K562 (cell line): ENCODE measurements around the gene RALGPS1. TPM values are rescaled to one million over a fixed set of nuclear protein-coding genes. Genes with fewer than 3 reads are reported as not detected.
A peak's percentile ranks its signal among the peaks of the same experiment; 100 is the strongest.

Source experiments
- CBX5 ChIP-seq: IDR thresholded peaks from 2 replicates; pipeline ENCODE4 v1.6.1; 2014; ENCODE audit warnings: low read depth, borderline replicate concordance
- CHD2 ChIP-seq: IDR thresholded peaks from 2 replicates; pipeline ENCODE4 v1.6.1; 2011; ENCODE audit warnings: low read depth, low read length
- CREM ChIP-seq: IDR thresholded peaks from 2 replicates; pipeline ENCODE4 v1.6.1; 2014; ENCODE audit warnings: antibody characterized with exemption, low read depth
- FOXP1 ChIP-seq: sonication (generic); formaldehyde crosslinking; IDR thresholded peaks from 2 replicates; pipeline ENCODE4 v1.8.0; 2022; ENCODE audit warnings: mild to moderate bottlenecking, missing genetic modification reagents
- IRF9 ChIP-seq: fragments of 450-650 bp; IDR thresholded peaks from 2 replicates; pipeline ENCODE4 v1.6.1; 2016; ENCODE audit warnings: missing biosample characterization, missing genetic modification characterization
- MTF1 ChIP-seq: fragments of 250-450 bp; sonication (Bioruptor Pico); IDR thresholded peaks from 2 replicates; pipeline ENCODE4 v1.9.0; 2021; ENCODE audit warnings: moderate library complexity, mild to moderate bottlenecking, inconsistent platforms, borderline replicate concordance
- OTX1 ChIP-seq: fragments of 450-650 bp; formaldehyde crosslinking; IDR thresholded peaks from 2 replicates; pipeline ENCODE4 v1.4.0; 2022; ENCODE audit warnings: mild to moderate bottlenecking
- PURB ChIP-seq: sonication (generic); formaldehyde crosslinking; IDR thresholded peaks from 2 replicates; pipeline ENCODE4 v1.9.0; 2021; ENCODE audit warnings: low read depth, mild to moderate bottlenecking, missing genetic modification reagents
- SAFB2 ChIP-seq: fragments of 200-400 bp; formaldehyde crosslinking; IDR thresholded peaks from 2 replicates; pipeline ENCODE4 v1.6.1; 2018; ENCODE audit warnings: borderline replicate concordance, low read length, low read depth, moderate library complexity; ENCODE audit not compliant: severe bottlenecking
- THRAP3 ChIP-seq: fragments of 450-650 bp; IDR thresholded peaks from 2 replicates; pipeline ENCODE4 v1.6.1; 2016; ENCODE audit warnings: mild to moderate bottlenecking, inconsistent platforms, borderline replicate concordance
- ZNF143 ChIP-seq: sonication (generic); formaldehyde crosslinking; IDR thresholded peaks from 2 replicates; pipeline ENCODE4 v1.9.0; 2022; ENCODE audit warnings: mild to moderate bottlenecking, missing genetic modification reagents
- ZNF174 ChIP-seq: fragments of 250-450 bp; sonication (Bioruptor Pico); IDR thresholded peaks from 2 replicates; pipeline ENCODE4 v1.4.0; 2020; ENCODE audit warnings: mild to moderate bottlenecking
- ZNF184 ChIP-seq: sonication (generic); formaldehyde crosslinking; IDR thresholded peaks from 2 replicates; pipeline ENCODE4 v1.5.0; 2020; ENCODE audit warnings: missing genetic modification reagents
- ZNF282 ChIP-seq: sonication (generic); formaldehyde crosslinking; IDR thresholded peaks from 2 replicates; pipeline ENCODE4 v1.8.1; 2023; ENCODE audit warnings: missing genetic modification reagents
- ZNF668 ChIP-seq: fragments of 250-450 bp; sonication (Bioruptor Pico); IDR thresholded peaks from 2 replicates; pipeline ENCODE4 v1.8.0; 2022; ENCODE audit warnings: mild to moderate bottlenecking, inconsistent platforms
- ZNF717 ChIP-seq: fragments of 250-450 bp; sonication (Bioruptor Pico); IDR thresholded peaks from 2 replicates; pipeline ENCODE4 v1.5.0; 2021
- ZNF785 ChIP-seq: fragments of 250-450 bp; sonication (Bioruptor Pico); IDR thresholded peaks from 2 replicates; pipeline ENCODE4 v1.4.0; 2020; ENCODE audit warnings: mild to moderate bottlenecking
- ZZZ3 ChIP-seq: fragments of 450-650 bp; IDR thresholded peaks from 2 replicates; pipeline ENCODE4 v1.6.1; 2016; ENCODE audit warnings: antibody characterized with exemption, mild to moderate bottlenecking, moderate library complexity
- polyA plus RNA-seq, 8 experiments: library from polyadenylated mRNA; depleted of rRNA in 4 of 8; stranded (reverse) in 5 of 8; unstranded in 3 of 8; fragments of >200 nt; fragmentation: Nextera tagmentation in 2 of 8; fragmentation: Illumina TruSeq in 1 of 8; extraction: Ambion mirVana in 2 of 8; extraction: Trizol in 1 of 8; gene quantifications; 2 replicates each; pipeline versions ENCODE4 v1.2.1 to v1.2.3, GENCODE V29; 2011 to 2014; ENCODE audit warnings: inconsistent platforms in 1 of 8, missing spikeins in 1 of 8
- total RNA-seq, 7 experiments: library from RNA; depleted of rRNA in 6 of 7; stranded (reverse); fragments of >200 nt in 6 of 7; fragmentation: Illumina TruSeq in 2 of 7; extraction: Trizol in 2 of 7; gene quantifications; 2 replicates each; pipeline versions ENCODE4 v1.2.1 to v1.2.3, GENCODE V29; 2011 to 2021; ENCODE audit warnings: low replicate concordance in 1 of 7
- TF ChIP-seq, protein P1 (sequence below): IDR thresholded peaks from 2 replicates; pipeline ENCODE4 v1.6.1; 2012; ENCODE audit warnings: low read depth, low read length, improper control_type of control experiment, borderline replicate concordance

The RALGPS1 gene
- total and polyA plus RNA-seq, 9 of the 15 experiments (the other 6 are each of a cell fraction or from before 2014, with no cell fraction given), result 0.04 to 2.6 (median 1.5) TPM

DNA sequence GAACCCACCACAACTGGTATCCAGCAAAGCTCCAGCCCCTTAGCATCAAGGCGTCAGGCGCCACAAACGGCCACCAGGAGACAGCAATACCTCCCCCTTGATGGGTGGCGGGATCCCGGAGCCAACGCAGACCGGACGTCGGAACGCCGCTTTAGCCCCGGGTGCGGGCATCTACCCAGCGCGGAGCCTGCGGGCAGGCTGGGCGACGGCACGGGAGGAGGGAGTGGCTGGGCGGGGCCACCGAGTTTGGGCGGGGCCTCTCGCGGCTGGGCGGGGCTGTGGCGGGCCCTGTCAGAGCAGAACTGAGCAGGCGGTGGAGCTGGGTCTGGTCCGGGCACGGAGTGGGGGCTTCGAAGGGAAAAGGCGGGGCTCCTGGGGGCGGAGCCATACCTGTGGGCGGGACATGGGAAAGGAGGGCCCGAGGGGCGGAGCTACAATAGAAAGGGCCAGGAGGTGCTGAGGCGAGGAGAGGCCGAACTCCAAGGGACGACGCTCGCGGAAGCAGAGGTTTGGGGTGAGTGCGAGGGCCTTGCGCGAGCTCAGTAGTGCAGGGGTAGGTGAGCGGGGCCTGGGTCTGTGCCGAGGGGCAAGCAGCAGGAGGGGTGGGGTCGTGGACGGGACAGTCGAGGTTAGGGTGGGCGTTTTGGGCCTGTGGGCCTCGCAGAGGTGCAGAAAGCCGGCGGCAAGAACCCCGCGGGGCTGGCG lies 309.7 kb downstream of the RALGPS1 start (continued):
- TF ChIP-seq ZNF668 (CRISPR knock-in tag), result no peak
- TF ChIP-seq ZNF282, result no peak
- no peak for TF ChIP-seq MTF1 (CRISPR knock-in tag)
- no peak for TF ChIP-seq ZNF717
- no peak for TF ChIP-seq CBX5
- TF ChIP-seq OTX1 (CRISPR knock-in tag), result peak; percentile 15; the same call in 1 of the 2 replicates
- TF ChIP-seq PURB (CRISPR knock-in tag), result no peak
- no peak for TF ChIP-seq ZNF785 (CRISPR knock-in tag)
- TF ChIP-seq, protein P1, sequence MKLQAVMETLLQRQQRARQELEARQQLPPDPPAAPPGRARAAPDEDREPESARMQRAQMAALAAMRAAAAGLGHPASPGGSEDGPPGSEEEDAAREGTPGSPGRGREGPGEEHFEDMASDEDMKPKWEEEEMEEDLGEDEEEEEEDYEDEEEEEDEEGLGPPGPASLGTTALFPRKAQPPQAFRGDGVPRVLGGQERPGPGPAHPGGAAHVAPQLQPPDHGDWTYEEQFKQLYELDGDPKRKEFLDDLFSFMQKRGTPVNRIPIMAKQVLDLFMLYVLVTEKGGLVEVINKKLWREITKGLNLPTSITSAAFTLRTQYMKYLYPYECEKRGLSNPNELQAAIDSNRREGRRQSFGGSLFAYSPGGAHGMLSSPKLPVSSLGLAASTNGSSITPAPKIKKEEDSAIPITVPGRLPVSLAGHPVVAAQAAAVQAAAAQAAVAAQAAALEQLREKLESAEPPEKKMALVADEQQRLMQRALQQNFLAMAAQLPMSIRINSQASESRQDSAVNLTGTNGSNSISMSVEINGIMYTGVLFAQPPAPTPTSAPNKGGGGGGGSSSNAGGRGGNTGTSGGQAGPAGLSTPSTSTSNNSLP, result no peak
- no peak for TF ChIP-seq ZNF143 (CRISPR knock-in tag)
- peak; percentile 82; the same call in 1 of the 2 replicates for TF ChIP-seq FOXP1 (CRISPR knock-in tag)
- TF ChIP-seq CREM, result 0 out of 2 replicates have a peak, but pooled peaks have one; percentile 4
- TF ChIP-seq SAFB2, result no peak
- no peak for TF ChIP-seq THRAP3
- TF ChIP-seq ZZZ3, result no peak
- TF ChIP-seq CHD2, result no peak
- TF ChIP-seq IRF9 (tag), result no peak
- no peak for TF ChIP-seq ZNF184 (CRISPR knock-in tag)
- TF ChIP-seq ZNF174 (CRISPR knock-in tag), result no peak
